Stimulated activated CD8-positive, alpha-beta memory T cell treated with anti-CD3 and anti-CD28 coated beads, Interleukin-12 subunit alpha, Interleukin-12 subunit beta, amount 100 ng/mL, for 24 hours (primary cell): Measurements from ENCODE around the gene NR3C2.
"Not testable (repeated sequence)": the region's sequence is repeated elsewhere in the genome, so short reads cannot be mapped to it uniquely, and the experiment has no call there.

Experiments used
- DNase-seq: peaks from one replicate; pipeline ENCODE4 v3.0.0-alpha.2; 2020; ENCODE audit errors: extremely low read depth

NR3C2 gene

DNA sequence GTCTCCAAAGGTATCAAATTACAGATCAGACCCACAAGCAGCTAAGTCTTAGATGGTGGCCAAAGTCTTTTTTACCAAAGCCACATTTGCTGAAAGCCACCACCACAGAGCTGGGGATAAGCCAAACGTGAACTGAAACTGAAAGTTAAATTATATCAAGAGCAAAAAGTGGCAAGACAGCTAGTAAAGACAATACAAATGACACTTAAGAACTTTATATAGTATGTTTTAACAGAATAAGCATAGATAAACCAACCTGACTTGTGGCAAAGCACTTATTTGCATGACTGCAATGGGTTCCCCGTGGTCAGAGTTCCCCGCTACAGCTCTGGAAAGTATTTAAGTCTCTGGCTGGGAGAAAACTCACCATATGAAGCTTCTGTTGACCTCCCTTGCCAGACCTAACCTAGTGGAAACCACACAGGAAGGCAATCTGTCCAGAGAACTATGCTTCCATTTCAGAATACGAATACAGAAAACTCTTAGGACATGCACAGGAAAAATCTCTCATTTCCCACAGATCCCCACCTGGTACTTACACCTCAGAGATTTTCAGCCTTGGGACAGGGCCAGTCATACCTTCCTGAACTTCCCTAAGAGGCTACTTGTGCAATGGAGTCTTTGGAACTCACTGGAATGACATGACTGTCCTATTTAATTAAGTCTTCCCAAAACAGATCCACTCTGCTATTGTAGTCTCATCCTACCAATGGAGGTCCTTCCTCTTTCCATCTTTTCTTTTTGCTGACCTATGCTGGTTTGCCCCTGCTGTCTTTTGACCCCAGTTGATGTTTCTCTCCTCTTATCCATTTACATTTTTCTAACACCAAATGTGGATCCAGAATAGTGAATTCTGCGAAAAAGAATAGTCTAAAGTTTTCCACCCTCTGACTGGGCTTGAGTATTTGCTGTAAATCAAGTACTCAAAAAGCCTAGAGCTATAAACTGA is 225.1 kb downstream of the NR3C2 start:
- no peak for DNase-seq

DNA sequence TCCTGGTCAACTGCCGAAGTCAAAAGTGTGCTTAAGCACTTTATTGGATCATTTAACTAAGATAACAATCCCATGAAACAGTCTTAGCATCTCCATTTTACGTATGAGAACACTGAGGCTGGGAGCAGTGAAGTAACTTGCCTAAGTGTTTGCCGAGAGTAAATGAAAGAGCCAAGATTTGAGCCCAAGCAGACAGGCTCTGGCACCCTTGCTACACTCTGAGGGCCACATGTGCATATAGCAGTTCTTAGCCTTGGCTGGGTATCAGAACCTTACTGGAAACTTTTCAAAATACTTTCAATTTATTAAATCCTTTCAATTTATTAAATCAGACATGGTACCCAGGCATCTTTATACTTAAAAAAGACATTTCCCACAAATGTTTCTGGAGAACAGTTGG is 225.9 kb downstream of the NR3C2 start:
- no peak for DNase-seq

DNA sequence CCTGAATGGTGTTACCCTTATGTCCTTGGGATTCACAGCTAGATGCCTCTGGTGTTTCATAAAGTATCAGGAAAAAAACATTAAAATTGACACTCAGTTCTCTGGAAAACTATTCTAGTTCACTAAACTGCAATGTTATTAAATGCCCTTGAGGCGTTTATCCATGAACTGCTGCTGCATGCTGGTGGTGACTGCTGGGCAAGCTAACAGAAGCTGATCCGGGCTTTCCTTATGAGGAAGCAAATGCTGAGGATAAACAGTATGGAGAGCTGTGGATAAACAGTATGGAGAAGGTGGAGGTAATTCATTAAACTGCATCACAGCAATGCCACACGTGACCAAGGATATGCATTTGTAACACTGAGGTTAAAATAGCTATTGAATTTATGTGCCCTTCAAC is 227.0 kb downstream of the NR3C2 start:
- no peak for DNase-seq

DNA sequence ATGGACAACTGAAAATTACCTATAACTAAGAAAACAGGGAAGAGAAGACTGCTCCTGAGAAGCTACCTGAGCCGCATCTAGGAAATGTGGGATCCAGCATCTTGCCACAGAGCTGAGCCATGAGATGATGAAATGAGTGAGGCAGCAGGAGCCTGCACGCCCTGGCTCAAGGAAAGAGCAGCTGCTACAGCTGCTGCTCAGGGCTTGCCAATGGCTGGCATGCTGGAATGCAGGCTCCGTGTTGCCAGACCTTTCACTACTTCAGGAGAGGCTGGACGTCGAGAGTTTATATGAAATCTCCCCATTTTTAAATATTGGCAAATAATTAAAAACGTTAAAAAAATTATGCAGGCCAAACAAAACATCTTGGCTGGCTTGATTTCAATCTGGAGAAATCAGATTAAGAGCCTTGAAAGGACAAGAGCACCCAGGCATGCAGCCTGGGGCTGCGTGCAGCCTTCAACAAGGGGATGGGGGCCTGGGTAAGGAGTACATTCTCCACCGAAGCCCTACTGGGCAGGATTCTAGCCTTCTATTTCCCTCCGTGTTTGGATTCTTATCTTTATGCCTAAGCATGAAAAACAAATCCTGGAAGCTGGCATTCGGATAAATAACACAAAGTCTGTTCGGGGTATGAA is 227.6 kb downstream of the NR3C2 start:
- DNase-seq: no peak

DNA sequence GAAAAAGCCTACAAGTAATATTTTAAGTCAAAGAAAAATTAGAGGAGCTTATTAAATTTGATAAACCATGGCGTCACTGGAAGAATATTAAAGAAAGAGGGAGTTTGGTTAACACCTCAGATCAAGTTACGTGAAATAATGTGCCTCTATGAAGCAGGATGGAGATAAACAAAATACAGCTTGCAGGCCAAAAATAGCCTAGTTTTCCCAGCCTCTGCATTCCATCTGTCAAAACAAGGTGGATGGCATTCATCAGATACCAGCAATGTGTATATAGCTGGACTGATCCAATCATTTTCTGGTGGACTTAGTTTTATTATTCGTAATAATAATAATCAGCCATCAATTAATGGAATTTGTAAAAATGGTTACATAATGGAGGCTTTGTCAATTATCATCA is 230.7 kb downstream of the NR3C2 start:
- no peak for DNase-seq

DNA sequence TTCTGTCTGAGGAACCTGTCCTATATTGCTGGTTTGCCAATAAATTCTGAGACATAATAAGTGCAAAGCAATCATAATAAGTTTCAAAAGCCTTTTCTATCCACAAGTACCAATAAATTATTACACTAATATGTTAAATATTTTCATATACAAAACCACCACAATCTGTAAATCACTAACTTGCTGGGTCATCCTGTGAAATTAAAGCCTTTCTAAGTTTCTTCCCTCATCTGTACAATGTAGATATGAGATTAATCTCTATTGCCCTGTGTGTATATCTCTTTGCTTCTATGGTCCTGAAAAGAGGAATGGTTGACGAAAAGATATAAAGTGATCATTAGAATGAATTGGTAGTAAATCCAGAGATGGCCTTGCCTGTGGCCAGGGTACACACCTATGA is 231.6 kb downstream of the NR3C2 start:
- DNase-seq: no peak

DNA sequence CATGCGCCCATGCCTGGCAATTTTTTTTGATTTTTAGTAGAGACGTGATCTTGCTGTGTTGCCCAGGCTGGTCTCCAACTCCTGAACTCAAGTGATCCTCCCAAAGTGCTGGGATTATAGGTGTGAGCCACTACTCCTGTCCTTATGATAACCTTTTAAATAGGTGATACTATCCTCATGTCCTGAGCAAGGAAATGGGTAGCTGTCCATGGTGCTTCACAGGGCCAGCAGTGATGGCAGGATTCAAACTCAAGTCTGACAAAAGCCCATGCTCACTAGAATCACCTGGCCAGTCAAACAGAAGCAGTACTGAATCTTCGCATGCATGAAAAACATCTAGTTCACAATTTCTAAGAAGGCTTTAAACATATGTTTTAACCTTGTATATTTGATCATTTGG is 235.1 kb downstream of the NR3C2 start:
- no peak for DNase-seq

DNA sequence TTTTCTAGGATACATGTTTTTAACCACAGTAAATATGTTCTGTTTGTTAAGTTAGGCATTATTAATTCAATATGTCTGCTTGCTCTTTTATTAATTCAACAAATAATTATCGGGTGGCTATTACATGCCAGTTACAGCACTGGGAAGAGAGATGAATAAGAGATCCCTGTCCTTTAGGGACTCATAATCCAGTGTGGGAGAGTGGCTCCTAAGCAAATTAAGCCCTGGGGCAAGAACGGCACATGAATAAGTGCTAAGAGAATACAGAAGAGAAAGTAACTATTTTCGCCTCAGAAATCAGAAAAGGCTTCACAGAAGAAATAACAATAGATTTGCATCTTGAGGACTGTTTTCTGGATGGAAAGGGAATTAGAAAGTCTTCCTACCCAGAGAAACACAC is 236.7 kb downstream of the NR3C2 start:
- no peak for DNase-seq

DNA sequence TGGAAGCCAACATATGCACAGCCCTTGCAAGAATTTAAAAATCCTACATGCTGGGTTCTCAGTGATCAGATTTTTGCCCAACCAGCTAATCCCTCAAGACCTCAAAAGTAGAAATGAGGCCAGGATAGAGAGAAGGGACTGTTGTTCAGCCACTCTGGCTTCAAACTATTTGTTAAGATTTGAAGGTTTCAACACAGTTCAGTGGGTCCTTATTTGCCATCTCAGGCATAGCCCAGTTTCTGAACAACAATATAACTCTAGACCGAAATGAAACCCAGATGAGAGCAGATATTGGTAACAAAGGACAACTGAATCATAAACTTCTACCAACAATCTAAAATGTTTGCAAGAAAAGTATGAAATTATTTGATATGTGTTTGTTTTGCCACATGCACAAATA is 237.3 kb downstream of the NR3C2 start:
- DNase-seq: no peak

DNA sequence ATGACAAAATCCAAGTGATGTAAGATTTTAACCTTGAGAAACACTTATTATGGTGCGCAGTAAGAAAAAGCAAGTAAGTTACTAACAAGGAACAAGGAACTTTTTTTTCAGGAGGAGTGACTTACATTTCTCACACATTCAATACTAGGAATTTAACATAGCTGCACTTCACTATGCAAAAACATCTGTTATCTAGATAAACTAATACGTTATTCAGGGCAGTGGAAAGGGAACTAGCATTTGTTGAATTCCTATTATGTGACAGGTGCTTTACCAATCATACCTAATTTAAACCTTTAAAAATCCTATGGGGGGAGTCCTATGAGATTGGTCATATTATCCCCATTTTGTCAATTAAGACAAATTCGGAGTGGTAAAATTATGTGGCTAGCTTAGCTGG is 238.0 kb downstream of the NR3C2 start:
- no peak for DNase-seq

DNA sequence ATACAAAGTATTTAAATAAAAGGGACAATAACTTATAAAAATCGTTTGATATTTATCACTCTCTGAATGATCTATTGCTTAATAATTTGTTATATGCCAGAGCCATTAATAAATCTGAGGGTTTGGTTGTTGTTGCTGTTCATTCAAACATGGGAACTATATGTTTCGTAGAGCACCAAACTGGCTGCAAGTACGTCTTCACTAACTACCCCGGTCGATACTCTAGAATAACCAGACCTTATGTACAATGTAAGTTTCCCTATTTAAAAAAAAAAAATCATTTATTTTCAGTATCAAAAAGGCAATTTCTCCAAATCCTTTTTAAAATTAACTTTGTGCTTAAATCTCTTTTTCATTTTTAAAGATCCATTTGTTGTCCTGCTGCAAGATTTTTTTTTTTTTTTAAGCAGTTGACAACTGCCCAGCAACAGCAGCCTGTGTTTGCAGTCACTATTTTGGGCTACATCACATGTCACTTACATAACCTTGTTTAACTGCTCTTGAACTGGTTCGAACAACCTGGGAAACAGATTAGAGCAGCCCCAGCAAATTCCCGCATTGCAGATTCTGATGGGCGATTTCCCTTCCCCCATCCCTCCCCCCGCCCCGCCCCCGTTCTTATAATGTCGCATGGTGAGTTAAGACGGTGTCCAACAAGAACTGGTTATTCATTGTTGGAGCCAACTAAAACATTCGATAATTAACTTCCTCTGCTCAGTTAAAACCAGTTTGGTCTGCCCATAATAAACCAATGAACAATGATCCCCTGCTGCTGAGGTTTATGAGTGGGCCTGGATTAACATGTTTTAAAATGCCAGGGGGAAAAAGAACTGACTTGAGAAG is 238.9 kb downstream of the NR3C2 start:
- no peak for DNase-seq

DNA sequence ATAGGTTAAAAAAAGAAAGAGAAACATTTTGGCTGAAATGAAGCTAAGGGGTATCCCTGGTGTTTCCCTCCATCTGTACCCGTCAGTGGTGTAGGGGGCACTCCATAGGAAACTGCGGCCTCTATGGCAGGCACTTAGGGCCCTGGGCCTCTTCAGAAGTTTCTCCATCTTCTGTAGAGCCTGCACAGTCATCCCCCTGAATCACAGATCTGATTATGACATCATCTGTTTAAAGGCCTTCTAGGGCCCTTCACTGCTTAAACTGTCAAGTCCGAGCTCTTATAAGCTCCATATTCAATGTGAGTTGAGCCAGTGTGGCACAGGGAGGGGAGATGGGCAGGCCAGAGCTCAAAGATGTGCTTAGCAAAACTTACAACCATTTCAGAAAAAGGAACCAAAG is 241.3 kb downstream of the NR3C2 start:
- no peak for DNase-seq

DNA sequence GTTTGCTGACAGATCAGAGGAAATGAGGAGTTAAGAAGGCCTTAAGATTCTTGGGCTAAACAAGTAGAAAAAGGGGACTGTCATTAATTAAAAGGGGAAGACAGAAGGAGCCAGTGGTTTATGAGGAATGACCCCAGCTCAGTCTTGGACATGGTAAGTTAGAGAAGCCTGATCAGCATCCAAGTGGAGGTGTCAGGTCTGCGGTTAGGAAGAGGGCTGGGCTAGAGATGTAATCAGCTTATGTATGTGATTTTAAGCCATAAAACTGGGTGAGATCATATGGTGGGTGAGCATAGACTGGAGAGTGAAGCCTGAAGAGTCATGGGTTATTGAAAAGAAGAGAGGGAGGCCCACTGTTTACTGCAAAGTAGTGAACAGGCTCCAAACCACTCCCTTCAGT is 246.1 kb downstream of the NR3C2 start:
- no peak for DNase-seq

DNA sequence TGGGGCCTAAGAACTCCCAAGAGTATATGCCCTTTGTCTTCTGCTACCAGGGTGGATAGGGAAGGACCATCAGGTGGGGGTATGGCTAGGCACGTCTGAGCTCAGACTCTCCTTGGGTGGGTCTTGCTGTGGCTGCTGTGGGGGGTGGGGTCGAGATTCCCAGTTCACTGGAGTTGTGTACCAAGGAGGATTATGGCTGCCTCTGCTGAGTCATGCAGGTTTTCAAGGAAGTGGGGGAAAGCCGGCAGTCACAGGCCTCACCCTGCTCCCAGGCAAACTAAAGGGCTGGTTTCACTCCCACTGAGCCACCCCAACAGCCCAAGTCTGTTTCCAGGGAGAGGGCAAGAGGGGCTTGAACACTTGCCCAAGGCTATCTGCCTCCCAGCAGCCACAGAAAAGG is 249.7 kb downstream of the NR3C2 start:
- DNase-seq: no peak

DNA sequence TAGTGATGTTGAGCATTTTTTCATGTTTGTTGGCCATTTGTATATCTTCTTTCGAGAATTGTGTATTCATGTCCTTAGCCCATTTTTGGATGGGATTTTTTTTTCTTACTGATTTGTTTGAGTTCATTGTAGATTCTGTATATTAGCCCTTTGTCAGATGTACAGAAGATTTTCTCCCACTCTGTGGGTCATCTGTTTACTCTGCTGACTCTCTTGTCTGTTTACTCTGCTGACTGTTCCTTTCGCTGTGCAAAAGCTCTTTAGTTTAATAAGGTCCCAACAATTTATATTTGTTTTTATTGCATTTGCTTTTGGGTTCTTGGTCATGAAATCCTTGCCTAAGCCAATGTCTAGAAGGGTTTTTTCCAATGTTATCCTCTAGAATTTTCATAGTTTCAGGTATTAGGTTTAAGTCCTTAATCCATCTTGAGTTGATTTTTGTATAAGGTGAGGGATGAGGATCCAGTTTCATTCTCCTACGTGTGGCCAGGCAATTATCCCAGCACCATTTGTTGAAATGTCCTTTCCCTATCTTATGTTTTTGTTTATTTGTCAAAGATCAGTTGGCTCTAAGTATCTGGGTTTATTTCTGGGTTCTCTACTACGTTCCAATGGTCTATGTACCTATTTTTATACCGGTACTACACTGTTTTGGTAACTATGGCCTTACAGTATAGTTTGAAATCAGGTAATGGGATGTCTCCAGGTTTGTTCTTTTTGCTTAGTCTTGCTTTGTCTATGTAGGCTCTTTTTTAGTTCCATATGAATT is 254.6 kb downstream of the NR3C2 start:
- not testable (repeated sequence) for DNase-seq

DNA sequence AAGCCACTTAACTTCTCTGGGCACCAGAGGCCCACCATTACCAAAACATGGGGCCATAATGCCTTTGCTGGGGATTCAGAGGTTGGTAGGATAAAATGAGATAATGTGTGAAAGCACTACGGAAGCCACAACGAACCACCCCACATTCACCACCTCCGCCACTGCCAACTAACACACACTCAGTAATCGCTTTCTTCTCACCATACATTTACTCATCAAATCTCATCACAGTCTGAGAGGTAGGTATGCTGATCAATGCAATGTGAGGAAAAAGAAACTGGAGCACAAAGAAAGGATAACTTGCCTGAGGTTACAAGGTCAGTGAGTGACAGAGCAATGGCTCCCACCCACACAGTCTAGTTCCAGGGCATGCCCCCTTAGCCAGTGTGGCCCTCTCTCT is 257.3 kb downstream of the NR3C2 start:
- no peak for DNase-seq

DNA sequence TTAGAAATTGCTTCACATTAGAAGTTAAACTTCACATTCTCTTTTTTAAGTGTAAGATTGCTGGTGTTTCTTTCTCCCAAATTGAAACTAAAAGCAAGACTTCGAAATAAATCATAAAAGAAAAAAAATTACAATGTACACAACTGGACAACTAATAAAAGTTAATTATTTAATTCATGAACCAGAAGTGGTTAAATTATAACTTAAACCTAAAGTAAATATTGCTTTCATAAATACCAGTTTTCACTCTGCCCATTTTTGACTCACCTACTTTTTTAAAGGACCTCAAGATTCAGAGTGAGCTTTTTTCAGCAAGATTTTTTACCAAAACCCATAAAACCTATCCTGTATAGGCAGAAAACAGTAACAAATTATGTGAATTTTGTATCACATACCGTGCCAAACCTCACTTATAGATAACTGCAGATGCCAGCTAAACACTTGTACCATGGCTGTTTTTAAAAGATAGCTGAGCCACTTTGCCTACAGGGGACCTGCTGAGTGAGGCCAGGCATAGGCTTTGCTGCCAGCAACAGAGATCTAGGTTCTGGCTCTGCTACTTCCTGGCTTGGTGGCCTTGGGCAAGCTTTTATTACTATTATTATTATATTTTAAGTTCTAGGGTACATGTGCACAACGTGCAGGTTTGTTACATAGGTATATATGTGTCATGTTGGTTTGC is 259.8 kb downstream of the NR3C2 start:
- no peak for DNase-seq

DNA sequence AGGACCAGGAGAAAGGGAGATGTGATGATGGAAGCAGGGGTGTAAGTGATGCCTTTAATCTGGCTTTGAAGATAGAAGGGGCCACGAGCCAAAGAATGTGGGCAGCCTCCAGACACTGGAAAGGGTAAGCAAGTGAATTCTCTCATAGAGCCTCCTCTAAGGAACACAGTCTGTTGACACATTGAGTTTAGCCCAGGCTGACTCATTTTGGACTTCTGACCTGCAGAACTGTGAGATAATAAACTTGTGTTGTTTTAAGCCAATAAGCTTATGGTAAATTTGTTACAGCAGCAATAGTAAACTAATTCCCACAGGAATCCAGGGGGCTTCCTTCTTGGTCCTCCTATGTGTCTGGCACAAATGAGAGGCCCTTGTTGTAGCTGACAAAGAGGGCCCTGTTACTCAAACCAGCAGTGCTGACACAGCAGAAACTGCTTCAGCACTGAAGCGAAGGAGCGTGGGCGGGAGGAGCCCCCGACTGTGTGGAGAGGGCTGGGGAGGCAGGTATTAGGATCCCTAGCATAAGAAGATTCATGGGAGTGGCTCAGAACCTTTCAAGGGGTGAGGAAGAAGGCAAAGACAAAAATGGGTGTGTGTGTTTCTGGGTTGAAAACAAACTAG is 268.7 kb downstream of the NR3C2 start:
- no peak for DNase-seq

DNA sequence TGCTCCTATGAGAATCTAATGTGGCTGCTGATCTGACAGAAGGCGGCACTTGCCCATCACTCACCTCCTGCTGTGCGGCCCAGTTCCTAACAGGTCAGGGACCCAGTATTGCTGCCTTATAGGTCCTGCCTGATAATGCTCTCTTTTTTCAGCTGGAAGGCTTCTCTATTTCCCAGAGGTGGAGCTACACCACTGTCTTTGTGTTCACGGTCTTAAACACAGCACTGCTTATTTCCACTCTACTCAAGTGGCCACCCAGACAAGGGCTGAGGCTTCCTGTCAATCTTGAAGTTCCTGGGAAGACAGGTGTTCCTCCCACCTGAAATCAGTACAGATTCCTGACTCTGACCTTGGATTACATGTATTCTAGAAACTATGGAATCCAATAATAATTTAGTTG is 270.6 kb downstream of the NR3C2 start:
- DNase-seq: no peak
